H1 (cell line): ENCODE data around the gene WDR45B. TPM values are rescaled to one million over a fixed set of nuclear protein-coding genes. Genes with fewer than 3 reads are reported as not detected.

ENCODE experiments used
- ASH2L ChIP-seq: fragments of 200-600, 300-600 bp; sonication (generic); IDR thresholded peaks from one replicate; pipeline ENCODE4 v1.7.1; 2017; ENCODE audit warnings: low read length
- BRCA1 ChIP-seq: IDR thresholded peaks from 2 replicates; pipeline ENCODE4 v1.6.1; 2012; ENCODE audit warnings: low read depth, low read length, improper control_type of control experiment
- CTBP2 ChIP-seq: IDR thresholded peaks from 2 replicates; pipeline ENCODE4 v1.7.0; 2011; ENCODE audit warnings: borderline replicate concordance, mild to moderate bottlenecking, moderate library complexity, mixed read lengths, low read length; ENCODE audit not compliant: insufficient read depth, insufficient read length
- MAFK ChIP-seq: IDR thresholded peaks from 2 replicates; pipeline ENCODE4 v1.6.1; 2012; ENCODE audit warnings: low read depth, mild to moderate bottlenecking, improper control_type of control experiment, low read length
- polyA plus RNA-seq, 7 experiments: library from polyadenylated mRNA; depleted of rRNA in 3 of 7; stranded (reverse) in 5 of 7; unstranded in 2 of 7; fragments of >200 nt in 5 of 7; fragments of 200-250 nt in 2 of 7; gene quantifications; 1 replicate in 5 of 7; 2 replicates in 1 of 7; 4 replicates in 1 of 7; pipeline versions ENCODE4 v1.2.1 to v1.2.3, GENCODE V29; 2011 to 2013; ENCODE audit warnings: missing spikeins in 2 of 7, mixed read lengths in 2 of 7
- total RNA-seq: library from RNA; stranded (reverse); fragmentation: NEBNext Ultra II Directional; extraction: Animal tissue kit (Norgen Biotek cat#: 25700); gene quantifications from 2 replicates; pipeline ENCODE4 v1.2.1, GENCODE V29; 2021
- TF ChIP-seq, protein P1 (sequence below), 3 experiments: IDR thresholded peaks; 1 replicate in 2 of 3; 2 replicates in 1 of 3; pipeline versions ENCODE4 v1.5.1 to v1.6.1; 2011; ENCODE audit warnings: low read length in 3 of 3, mild to moderate bottlenecking in 3 of 3, inconsistent platforms in 2 of 3, low read depth in 1 of 3, moderate library complexity in 1 of 3; ENCODE audit not compliant: insufficient read depth in 1 of 3; ENCODE audit errors: control extremely low read depth in 1 of 3

The WDR45B gene
- total and polyA plus RNA-seq, 2 of the 8 experiments (the other 6 are each of a cell fraction or from before 2014, with no cell fraction given), result 82.0 to 100 TPM

DNA sequence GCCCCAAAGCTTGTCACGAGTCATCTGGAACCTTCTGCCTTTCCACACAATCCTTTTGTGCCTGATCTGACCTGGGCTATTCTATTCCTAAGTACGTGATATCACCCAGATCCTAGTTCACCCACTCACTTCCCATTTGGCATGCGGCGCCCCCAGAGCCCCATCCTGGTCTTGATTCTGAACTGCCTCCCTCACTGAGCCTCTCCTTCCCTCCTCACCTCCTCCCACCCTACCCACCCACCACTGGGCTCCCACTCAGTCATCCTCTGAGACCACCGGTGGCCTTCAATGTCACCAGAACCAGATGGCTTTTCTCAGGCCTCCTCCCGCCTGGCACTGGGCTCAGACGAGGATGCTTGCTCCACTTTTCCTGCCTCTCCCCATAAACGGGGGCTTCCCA lies 18.5 kb downstream of the WDR45B start (continued):
- TF ChIP-seq, protein P1, sequence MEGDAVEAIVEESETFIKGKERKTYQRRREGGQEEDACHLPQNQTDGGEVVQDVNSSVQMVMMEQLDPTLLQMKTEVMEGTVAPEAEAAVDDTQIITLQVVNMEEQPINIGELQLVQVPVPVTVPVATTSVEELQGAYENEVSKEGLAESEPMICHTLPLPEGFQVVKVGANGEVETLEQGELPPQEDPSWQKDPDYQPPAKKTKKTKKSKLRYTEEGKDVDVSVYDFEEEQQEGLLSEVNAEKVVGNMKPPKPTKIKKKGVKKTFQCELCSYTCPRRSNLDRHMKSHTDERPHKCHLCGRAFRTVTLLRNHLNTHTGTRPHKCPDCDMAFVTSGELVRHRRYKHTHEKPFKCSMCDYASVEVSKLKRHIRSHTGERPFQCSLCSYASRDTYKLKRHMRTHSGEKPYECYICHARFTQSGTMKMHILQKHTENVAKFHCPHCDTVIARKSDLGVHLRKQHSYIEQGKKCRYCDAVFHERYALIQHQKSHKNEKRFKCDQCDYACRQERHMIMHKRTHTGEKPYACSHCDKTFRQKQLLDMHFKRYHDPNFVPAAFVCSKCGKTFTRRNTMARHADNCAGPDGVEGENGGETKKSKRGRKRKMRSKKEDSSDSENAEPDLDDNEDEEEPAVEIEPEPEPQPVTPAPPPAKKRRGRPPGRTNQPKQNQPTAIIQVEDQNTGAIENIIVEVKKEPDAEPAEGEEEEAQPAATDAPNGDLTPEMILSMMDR (IDR thresholded peaks at IDR 0.05; ENCODE audit: control extremely low read depth in 1 of 3, insufficient read depth in 1 of 3, low read depth in 1 of 3, low read length in 3 of 3), result no peak
- no peak for TF ChIP-seq ASH2L
- no peak for TF ChIP-seq MAFK
- TF ChIP-seq BRCA1, result no peak
- TF ChIP-seq CTBP2, result no peak
